PC-3 (cell line): ENCODE measurements around the gene CCIN. TPM values are rescaled to one million over a fixed set of nuclear protein-coding genes. Genes with fewer than 3 reads are reported as not detected.
A peak's percentile ranks its signal among the peaks of the same experiment; 100 is the strongest.

Experiments used
- ATAC-seq: fragments of 200-7000 bp; cut with Tn5 transposase; 2 replicates; pipeline ENCODE4 v1.9.1; 2020; ENCODE audit warnings: mild to moderate bottlenecking, moderate library complexity
- BruUV-seq: library from RNA; stranded (reverse); fragments of 400-500 nt; replicated peaks from 2 replicates; lab custom pipeline; 2021; lab: Mats Ljungman, UMichigan
- CTCF ChIA-PET: fragments of 300-600 bp; sonication (Branson Sonifier 250); formaldehyde crosslinking; loops from one replicate; lab custom pipeline; 2022; ENCODE audit warnings: antibody characterized with exemption; lab: Charles Lee
- POLR2A ChIA-PET: fragments of 300-600 bp; sonication (Branson Sonifier 250); formaldehyde crosslinking; loops from one replicate; lab custom pipeline; 2022; ENCODE audit warnings: antibody characterized with exemption; ENCODE audit not compliant: unreplicated experiment; lab: Charles Lee
- DNase-seq: peaks from one replicate; pipeline ENCODE4 v3.0.0-alpha.2; 2015
- H2AFZ ChIP-seq: fragments of 300-600 bp; sonication (generic); 2 replicates; pipeline ENCODE4 v1.6.0; 2016; ENCODE audit warnings: antibody characterized with exemption, low read length
- H3F3A ChIP-seq: fragments of 300-600 bp; sonication (generic); one replicate; pipeline ENCODE4 v1.6.0; 2017; ENCODE audit warnings: antibody characterized with exemption, low read length, control low read depth, mild to moderate bottlenecking; ENCODE audit not compliant: unreplicated experiment
- H3K27ac ChIP-seq: fragments of 300-600 bp; sonication (generic); 2 replicates; pipeline ENCODE4 v1.5.1; 2016; ENCODE audit warnings: mild to moderate bottlenecking, low read length
- H3K27me3 ChIP-seq: fragments of 300-600 bp; sonication (generic); 2 replicates; pipeline ENCODE4 v1.6.1; 2016; ENCODE audit warnings: low read length, mixed read lengths
- H3K36me3 ChIP-seq: fragments of 300-600 bp; sonication (generic); 2 replicates; pipeline ENCODE4 v1.6.1; 2016; ENCODE audit warnings: low read depth, mixed run types, low read length, mixed read lengths
- H3K4me1 ChIP-seq: fragments of 300-600 bp; sonication (generic); 2 replicates; pipeline ENCODE4 v1.5.1; 2016; ENCODE audit warnings: low read length; ENCODE audit not compliant: insufficient read depth
- H3K4me2 ChIP-seq: fragments of 300-600 bp; sonication (generic); 2 replicates; pipeline ENCODE4 v1.6.0; 2016; ENCODE audit warnings: low read length
- H3K4me3 ChIP-seq: fragments of 300-600 bp; sonication (generic); 2 replicates; pipeline ENCODE4 v1.5.1; 2016; ENCODE audit warnings: mild to moderate bottlenecking, low read length, mixed read lengths
- H3K79me2 ChIP-seq: fragments of 300-600 bp; sonication (generic); 2 replicates; pipeline ENCODE4 v1.6.1; 2017; ENCODE audit warnings: low read length, mixed read lengths
- H3K9ac ChIP-seq: fragments of 300-600 bp; sonication (generic); 2 replicates; pipeline ENCODE4 v1.6.0; 2016; ENCODE audit warnings: mild to moderate bottlenecking, low read length
- H3K9me2 ChIP-seq: fragments of 300-600 bp; sonication (generic); replicated peaks from 2 replicates; pipeline ENCODE4 v1.6.1; 2016; ENCODE audit warnings: mixed run types, low read length, mixed read lengths
- H3K9me3 ChIP-seq: fragments of 300-600 bp; sonication (generic); 2 replicates; pipeline ENCODE4 v1.6.1; 2016; ENCODE audit warnings: low read length, mixed read lengths
- H4K20me1 ChIP-seq: fragments of 300-600 bp; sonication (generic); 2 replicates; pipeline ENCODE4 v1.6.1; 2016; ENCODE audit warnings: low read length, mixed read lengths
- EZH2 ChIP-seq: fragments of 300-600 bp; sonication (generic); IDR thresholded peaks from one replicate; pipeline ENCODE4 v1.6.1; 2017; ENCODE audit warnings: antibody characterized with exemption, mild to moderate bottlenecking, low read length; ENCODE audit not compliant: unreplicated experiment
- EZH2phosphoT487 ChIP-seq: fragments of 300-600 bp; sonication (generic); IDR thresholded peaks from 2 replicates; pipeline ENCODE4 v1.6.1; 2018; ENCODE audit warnings: mild to moderate bottlenecking, antibody characterized with exemption, low read length, borderline replicate concordance
- intact Hi-C: fragments of 100-400 bp; cut with micrococcal nuclease; formaldehyde crosslinking; loops from 2 replicates; pipeline ENCODE4 v1.9.0; 2023
- total RNA-seq: library from RNA; depleted of rRNA; stranded (reverse); fragments of >200 nt; gene quantifications from 2 replicates; pipeline ENCODE4 v1.2.3, GENCODE V29; 2014
- TF ChIP-seq, protein P1 (sequence below): fragments of 300-600 bp; sonication (generic); conservative IDR thresholded peaks from 2 replicates; pipeline ENCODE4 v1.5.1; 2017; ENCODE audit warnings: antibody characterized with exemption, low read depth, mild to moderate bottlenecking, low read length

The CCIN gene
- total RNA-seq, 1 experiment from 2014 or later, result 0.22 TPM

DNA sequence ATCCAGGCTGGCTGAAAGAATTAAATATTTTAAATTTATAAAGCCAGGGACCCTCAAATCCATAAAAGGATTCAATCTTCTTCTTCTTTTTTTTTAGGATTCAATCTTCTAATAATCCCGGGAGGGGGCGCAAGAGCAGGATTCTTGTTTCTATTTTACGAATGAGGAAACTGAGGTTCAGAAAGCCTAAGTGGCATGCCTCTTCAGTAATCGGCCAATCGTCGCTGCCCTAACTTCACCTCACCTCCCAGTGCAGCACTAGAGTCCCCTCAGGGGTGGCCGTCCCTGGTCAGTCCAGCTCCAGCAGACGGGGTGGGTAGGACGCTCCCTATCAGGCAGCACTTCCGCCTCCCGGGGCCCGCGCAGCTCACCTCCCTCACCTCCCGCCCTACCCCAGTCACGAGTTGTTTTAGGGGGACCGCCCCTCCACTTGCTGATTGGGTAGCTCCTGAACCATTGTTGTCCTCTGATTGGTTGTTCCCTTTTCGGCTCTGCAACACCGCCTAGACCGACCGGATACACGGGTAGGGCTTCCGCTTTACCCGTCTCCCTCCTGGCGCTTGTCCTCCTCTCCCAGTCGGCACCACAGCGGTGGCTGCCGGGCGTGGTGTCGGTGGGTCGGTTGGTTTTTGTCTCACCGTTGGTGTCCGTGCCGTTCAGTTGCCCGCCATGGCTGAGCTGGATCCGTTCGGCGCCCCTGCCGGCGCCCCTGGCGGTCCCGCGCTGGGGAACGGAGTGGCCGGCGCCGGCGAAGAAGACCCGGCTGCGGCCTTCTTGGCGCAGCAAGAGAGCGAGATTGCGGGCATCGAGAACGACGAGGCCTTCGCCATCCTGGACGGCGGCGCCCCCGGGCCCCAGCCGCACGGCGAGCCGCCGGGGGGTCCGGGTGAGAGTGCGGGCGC, 21.5 kb downstream of the CCIN start, which contains the start of gene CLTA:
Gene CLTA (plus strand): TSS at position 534 of the 902 bp plus-strand sequence. CDS start 136 bp downstream, at position 670.
- peak; percentile 94 for DNase-seq
- no peaks in the 10 kb centered on the region for H3K9me3 ChIP-seq
- H3K36me3 ChIP-seq, result peaks cover 3% of the 10 kb centered on the region; the same call in 1 of the 2 replicates
- peaks cover 17% of the 10 kb centered on the region for H3K4me1 ChIP-seq
- no peaks in the 10 kb centered on the region for H3F3A ChIP-seq
- ChIA-PET POLR2A (interaction anchor here (0.6 to 0.7 kb wide), 3 partner anchors 115 to 210 kb away, joined by 3 to 7 read pairs (median 4); no protein-coding TSS in a partner anchor), CTCF (interaction anchor here (0.7 to 1.8 kb wide), 3 partner anchors 24 to 1841 kb away, joined by 4 to 7 read pairs (median 4); no protein-coding TSS in a partner anchor)
- intact Hi-C loops, result no loop called here
- H3K4me3 ChIP-seq, result peak within 1 kb of the TSS; percentile 96
- H3K9ac ChIP-seq, result peak within 1 kb of the TSS; percentile 99
- H3K27me3 ChIP-seq, result no peaks in the 10 kb centered on the region
- H4K20me1 ChIP-seq, result peaks cover 32% of the 10 kb centered on the region
- peak within 1 kb of the TSS; percentile 66 for H3K27ac ChIP-seq
- H3K4me2 ChIP-seq, result peak within 1 kb of the TSS; percentile 94
- H3K9me2 ChIP-seq, result no peaks in the 10 kb centered on the region
- TF ChIP-seq, protein P1, sequence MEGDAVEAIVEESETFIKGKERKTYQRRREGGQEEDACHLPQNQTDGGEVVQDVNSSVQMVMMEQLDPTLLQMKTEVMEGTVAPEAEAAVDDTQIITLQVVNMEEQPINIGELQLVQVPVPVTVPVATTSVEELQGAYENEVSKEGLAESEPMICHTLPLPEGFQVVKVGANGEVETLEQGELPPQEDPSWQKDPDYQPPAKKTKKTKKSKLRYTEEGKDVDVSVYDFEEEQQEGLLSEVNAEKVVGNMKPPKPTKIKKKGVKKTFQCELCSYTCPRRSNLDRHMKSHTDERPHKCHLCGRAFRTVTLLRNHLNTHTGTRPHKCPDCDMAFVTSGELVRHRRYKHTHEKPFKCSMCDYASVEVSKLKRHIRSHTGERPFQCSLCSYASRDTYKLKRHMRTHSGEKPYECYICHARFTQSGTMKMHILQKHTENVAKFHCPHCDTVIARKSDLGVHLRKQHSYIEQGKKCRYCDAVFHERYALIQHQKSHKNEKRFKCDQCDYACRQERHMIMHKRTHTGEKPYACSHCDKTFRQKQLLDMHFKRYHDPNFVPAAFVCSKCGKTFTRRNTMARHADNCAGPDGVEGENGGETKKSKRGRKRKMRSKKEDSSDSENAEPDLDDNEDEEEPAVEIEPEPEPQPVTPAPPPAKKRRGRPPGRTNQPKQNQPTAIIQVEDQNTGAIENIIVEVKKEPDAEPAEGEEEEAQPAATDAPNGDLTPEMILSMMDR, result peak; percentile 63
- TF ChIP-seq EZH2, result no peak
- peaks cover 49% of the 10 kb centered on the region for H3K79me2 ChIP-seq
- no TSS peak for BruUV-seq
- H2AFZ ChIP-seq, result peak within 1 kb of the TSS; percentile 88
- ATAC-seq, result peak; percentile 95

DNA sequence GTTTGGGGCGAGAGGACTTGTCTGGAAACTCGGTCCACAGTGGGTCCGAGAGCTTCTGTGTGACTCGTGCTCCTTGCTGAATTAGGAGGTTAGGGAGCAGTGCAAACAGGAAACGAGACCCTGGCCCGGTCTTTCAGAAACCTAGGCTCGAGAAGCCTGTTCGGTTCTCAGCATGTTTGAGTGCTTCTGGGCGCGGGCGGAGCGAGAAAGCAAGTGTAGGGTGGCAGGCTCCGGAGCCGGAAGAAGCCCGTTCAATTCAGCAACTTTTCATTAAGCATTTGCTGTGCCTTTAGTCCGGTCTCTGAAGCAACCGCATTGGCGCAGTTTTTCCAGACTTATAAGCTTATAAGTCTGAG, 22.1 kb downstream of the CCIN start:
- Histone ChIP-seq H3K4me2 (peak overlapping the region; percentile 94), H3K4me1 (peaks cover 17% of the 10 kb centered on the region), H3K27ac (peak overlapping the region; percentile 66), H3K27me3 (no peaks in the 10 kb centered on the region), H3K4me3 (peak overlapping the region; percentile 96), H3F3A (no peaks in the 10 kb centered on the region), H3K9me2 (no peaks in the 10 kb centered on the region), H3K9ac (peak overlapping the region; percentile 99), H3K9me3 (no peaks in the 10 kb centered on the region), H2AFZ (peak overlapping the region; percentile 88; the same call in 1 of the 2 replicates), H3K79me2 (peaks cover 53% of the 10 kb centered on the region), H3K36me3 (peaks cover 3% of the 10 kb centered on the region; the same call in 1 of the 2 replicates), H4K20me1 (peaks cover 32% of the 10 kb centered on the region)
- ChIA-PET CTCF (interaction anchor here (1.8 kb wide), 1 partner anchor 25 kb away, joined by 7 read pairs; no protein-coding TSS in a partner anchor), POLR2A (no interaction called here)
- intact Hi-C loops, result no loop called here
- no peak for TF ChIP-seq EZH2phosphoT487
- TF ChIP-seq, protein P1, result no peak
- TF ChIP-seq EZH2, result no peak
- DNase-seq (no peak), ATAC-seq (no peak)
- BruUV-seq, result no TSS peak
